ENCODE data around the gene CNTNAP4.

CNTNAP4 gene

DNA sequence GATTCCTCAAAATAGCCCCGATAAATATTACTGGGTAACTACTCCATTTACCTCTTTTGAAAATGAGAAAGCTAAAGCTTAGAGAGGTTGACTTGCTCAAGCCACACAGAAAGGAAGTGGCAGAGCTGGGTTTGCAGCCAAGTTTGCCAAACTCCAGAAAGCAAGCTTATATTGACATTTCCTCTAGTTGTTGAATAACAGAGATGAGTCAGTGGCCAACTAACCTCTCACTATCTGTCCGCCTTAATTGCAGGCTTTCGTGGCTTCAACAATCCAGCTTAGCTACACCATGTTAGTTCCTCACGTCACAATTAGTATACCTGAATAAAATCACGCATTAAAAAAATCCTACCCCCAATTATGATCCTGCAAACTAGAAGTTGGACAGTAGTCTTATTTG is 151.7 kb downstream of the CNTNAP4 start:
- no peak overlapping the region for H3K27ac Mint-ChIP-seq
- H3K27me3 Mint-ChIP-seq, result no peaks in the 10 kb centered on the region
- H3K9me3 Mint-ChIP-seq, result no peaks in the 10 kb centered on the region
- no peak overlapping the region for H3K4me3 Mint-ChIP-seq
- no peaks in the 10 kb centered on the region for H3K36me3 Mint-ChIP-seq
- no peaks in the 10 kb centered on the region for H3K4me1 Mint-ChIP-seq

DNA sequence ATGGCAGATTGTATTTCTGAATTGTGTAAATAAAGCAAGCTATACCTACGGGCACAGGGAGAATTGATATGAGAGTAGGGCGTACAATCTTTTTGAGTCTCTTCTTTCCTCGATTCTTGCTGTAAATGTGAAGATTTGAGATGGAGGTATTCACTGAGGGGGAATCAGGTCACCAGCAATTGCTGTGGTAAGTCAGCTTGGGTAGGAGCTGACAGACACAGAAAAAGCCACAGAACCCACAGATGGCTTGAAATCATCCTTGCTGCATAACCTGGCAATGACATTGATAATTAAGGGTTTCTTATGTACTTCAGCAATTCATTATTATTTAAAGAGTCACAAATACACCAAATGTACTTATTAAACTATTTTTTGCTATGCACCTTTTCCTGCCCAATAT is 164.2 kb downstream of the CNTNAP4 start:
- Mint-ChIP-seq H3K4me3 (no peak overlapping the region), H3K4me1 (no peaks in the 10 kb centered on the region), H3K27me3 (no peaks in the 10 kb centered on the region), H3K36me3 (no peaks in the 10 kb centered on the region), H3K27ac (no peak overlapping the region), H3K9me3 (no peaks in the 10 kb centered on the region)

DNA sequence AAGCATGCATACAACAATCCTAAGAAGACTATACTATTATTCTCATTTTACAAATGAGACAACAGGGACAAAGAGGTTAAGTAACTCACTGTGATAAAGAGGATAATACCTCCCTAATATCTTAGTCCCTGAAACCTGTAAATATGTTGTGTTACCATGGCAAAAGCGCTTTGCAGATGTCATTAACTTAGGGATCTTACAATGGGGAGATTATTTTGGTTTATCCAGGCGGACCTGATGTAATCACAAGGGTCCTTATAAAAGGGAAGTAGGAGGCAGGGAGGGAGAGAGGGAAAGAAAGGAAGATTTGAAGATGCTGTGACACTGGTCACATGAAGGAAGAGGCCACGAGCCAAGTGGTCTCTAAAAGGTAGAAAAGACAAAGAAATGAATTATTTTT is 164.7 kb downstream of the CNTNAP4 start:
- H3K27me3 Mint-ChIP-seq, result no peaks in the 10 kb centered on the region
- no peaks in the 10 kb centered on the region for H3K4me1 Mint-ChIP-seq
- no peak overlapping the region for H3K4me3 Mint-ChIP-seq
- H3K27ac Mint-ChIP-seq, result no peak overlapping the region
- no peaks in the 10 kb centered on the region for H3K36me3 Mint-ChIP-seq
- H3K9me3 Mint-ChIP-seq, result no peaks in the 10 kb centered on the region

DNA sequence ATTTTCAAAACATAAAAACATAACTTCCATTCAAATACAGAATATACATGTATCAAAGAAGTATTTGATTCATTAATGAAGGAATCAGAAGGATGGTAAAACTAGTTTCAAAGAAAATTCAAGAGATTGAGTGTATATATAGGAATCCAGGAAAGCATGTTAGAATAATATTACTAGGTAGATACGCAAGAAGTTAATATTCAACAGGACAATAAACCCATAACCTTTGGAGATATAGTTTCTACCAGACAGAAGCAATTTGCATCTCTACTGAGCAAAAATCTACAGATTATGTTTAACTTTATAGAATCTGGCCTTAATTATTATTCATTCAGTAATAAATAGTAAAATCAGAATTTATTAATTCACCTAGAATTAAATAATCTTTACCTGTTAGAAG is 166.8 kb downstream of the CNTNAP4 start:
- H3K27me3 Mint-ChIP-seq, result no peaks in the 10 kb centered on the region
- no peak overlapping the region for H3K27ac Mint-ChIP-seq
- no peaks in the 10 kb centered on the region for H3K36me3 Mint-ChIP-seq
- no peaks in the 10 kb centered on the region for H3K9me3 Mint-ChIP-seq
- no peaks in the 10 kb centered on the region for H3K4me1 Mint-ChIP-seq
- H3K4me3 Mint-ChIP-seq, result no peak overlapping the region

DNA sequence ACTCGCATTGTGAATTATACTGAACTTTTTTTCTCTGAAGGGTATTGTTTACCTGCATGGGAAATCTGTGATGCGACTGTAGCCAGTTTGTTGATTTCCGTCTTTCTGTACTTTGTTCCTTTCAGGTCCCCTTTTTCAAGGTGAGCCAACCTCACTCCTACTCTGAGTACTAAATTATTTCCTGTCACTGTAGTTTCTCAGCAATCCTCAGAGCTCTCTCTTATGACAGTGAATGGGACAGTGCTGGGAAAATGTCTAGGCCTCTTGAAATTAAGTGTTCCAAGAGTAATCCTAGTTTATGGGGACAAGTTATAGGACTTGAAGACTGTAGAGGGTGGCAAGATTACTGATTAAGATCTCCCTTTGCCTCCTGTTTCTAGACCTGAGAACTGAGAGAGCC is 167.6 kb downstream of the CNTNAP4 start:
- Mint-ChIP-seq H3K4me3 (no peak overlapping the region), H3K27me3 (no peaks in the 10 kb centered on the region), H3K27ac (no peak overlapping the region), H3K9me3 (no peaks in the 10 kb centered on the region), H3K36me3 (no peaks in the 10 kb centered on the region), H3K4me1 (no peaks in the 10 kb centered on the region)

DNA sequence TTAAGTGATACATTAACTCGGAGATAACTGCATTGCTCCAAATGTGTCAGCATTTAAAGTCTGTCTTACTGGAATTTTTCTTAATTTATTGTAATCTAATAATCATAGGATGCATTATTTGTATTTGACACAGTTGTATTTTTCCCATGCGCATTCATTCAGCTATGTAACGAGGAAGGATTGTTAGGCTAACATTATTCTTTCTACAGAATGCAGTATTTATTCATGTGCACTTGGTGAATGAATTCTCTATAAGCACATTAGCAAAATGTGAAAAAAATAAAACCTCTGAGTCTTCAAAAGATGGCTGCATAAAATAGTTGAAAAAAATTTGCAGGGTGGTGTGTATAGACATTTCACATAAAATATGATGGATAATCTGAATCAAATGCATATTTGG is 168.6 kb downstream of the CNTNAP4 start:
- H3K4me1 Mint-ChIP-seq, result no peaks in the 10 kb centered on the region
- no peak overlapping the region for H3K27ac Mint-ChIP-seq
- H3K4me3 Mint-ChIP-seq, result no peak overlapping the region

DNA sequence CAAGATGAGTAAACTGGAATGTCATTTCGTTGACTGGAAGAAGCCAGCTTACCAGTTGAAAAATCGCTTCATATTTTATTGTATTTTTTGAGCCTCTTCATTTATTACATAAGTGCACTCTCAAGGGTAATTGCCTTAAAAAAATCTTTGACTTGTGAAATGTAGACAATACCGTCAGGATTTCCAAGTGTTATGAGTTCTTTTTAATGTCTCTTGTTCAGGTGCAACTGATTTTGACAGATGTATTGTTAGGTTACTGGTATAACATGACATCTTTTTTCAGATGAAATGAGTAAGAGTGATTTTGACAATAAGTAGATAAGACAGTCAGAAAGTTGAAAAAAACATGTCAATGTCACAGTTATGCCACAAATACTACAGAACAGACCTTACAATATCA is 169.1 kb downstream of the CNTNAP4 start:
- Mint-ChIP-seq H3K36me3 (no peaks in the 10 kb centered on the region), H3K9me3 (no peaks in the 10 kb centered on the region), H3K27me3 (no peaks in the 10 kb centered on the region), H3K27ac (no peak overlapping the region), H3K4me3 (no peak overlapping the region), H3K4me1 (no peaks in the 10 kb centered on the region)

More for the DNA sequence above, 168.6 kb downstream of the CNTNAP4 start:
- Mint-ChIP-seq H3K27me3 (no peaks in the 10 kb centered on the region), H3K9me3 (no peaks in the 10 kb centered on the region), H3K36me3 (no peaks in the 10 kb centered on the region)

DNA sequence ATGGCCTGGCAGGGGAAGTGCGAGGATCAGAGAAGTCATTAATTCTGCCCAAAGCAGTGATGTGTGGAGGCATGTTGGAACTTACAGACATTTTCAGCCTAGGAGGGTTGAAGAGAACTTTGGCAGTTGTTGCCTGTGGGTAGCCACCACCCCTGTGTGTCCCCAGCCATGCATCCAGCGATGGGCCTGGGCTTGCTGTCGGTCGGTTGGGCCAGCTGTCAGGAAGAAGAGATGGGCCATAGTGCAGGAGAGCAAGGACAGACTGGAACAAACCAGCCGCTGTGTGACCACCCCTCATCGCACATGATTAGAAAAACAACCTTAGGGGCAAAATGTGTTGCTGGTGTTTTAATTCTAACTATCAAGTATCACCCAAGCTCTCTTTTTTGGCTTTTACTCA is 173.7 kb downstream of the CNTNAP4 start:
- Mint-ChIP-seq H3K36me3 (no peaks in the 10 kb centered on the region), H3K4me1 (no peaks in the 10 kb centered on the region), H3K9me3 (no peaks in the 10 kb centered on the region), H3K27me3 (no peaks in the 10 kb centered on the region), H3K27ac (no peak overlapping the region), H3K4me3 (no peak overlapping the region)

DNA sequence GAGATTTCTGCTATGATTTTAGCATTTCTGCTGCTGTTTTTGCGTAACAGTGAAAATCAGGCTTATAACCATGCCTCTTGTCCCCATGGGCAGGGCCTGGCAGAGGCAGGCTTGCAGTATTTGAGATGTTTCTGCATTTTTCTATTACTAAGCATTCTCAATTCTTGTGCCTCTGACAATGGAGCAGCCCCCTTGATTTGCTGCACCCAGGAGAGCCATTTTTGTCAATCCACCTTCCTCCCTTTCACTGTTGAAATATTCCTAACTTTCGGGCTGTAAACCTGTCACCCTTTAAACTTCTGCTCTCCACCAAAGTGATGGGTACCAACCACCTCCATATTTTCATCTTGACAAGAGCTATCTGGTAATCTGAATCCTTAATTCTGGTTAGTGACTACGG is 178.1 kb downstream of the CNTNAP4 start:
- Mint-ChIP-seq H3K27ac (no peak overlapping the region), H3K36me3 (no peaks in the 10 kb centered on the region), H3K27me3 (no peaks in the 10 kb centered on the region), H3K4me1 (no peaks in the 10 kb centered on the region), H3K9me3 (no peaks in the 10 kb centered on the region), H3K4me3 (no peak overlapping the region)

DNA sequence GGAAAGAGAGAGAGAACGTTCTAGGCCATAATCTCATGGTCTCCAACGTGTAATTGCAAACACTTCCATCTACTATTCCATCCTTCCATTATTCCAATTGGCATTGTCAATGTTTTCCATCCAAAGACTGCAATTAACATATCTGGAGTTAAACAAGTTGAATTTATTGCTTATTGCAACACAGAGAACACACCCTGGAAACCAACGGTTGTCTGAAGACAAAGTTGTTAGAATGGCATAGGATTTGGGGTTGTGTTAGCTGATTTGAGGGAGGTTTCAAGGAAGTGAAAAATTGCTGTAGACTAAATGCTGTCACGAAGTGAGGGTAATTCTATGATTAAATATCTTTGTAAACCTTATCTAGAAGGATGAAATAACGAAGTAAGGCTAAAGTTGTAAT is 178.8 kb downstream of the CNTNAP4 start:
- Mint-ChIP-seq H3K4me1 (no peaks in the 10 kb centered on the region), H3K27me3 (no peaks in the 10 kb centered on the region), H3K36me3 (no peaks in the 10 kb centered on the region), H3K9me3 (no peaks in the 10 kb centered on the region), H3K27ac (no peak overlapping the region), H3K4me3 (no peak overlapping the region)

DNA sequence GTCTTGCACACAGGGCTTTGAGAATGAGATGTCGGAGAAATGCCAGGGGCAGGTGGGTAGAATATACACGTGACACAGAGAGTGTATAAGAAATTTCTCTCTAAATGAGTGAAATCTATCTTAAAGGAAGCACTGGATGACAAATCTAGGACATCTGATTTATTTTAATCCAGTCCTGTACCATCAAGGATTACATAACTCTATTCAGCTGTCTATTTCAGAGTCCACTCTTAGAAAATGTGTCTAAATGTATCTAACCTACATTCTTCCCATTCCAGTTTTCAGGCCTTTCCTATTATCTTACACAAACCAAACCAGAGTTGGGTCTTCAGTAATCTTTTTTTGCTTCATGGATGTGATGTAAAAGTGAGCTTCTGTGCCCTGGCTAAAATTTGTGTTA is 181.9 kb downstream of the CNTNAP4 start:
- Mint-ChIP-seq H3K9me3 (no peaks in the 10 kb centered on the region), H3K36me3 (no peaks in the 10 kb centered on the region), H3K27ac (no peak overlapping the region), H3K27me3 (no peaks in the 10 kb centered on the region), H3K4me3 (no peak overlapping the region), H3K4me1 (no peaks in the 10 kb centered on the region)

DNA sequence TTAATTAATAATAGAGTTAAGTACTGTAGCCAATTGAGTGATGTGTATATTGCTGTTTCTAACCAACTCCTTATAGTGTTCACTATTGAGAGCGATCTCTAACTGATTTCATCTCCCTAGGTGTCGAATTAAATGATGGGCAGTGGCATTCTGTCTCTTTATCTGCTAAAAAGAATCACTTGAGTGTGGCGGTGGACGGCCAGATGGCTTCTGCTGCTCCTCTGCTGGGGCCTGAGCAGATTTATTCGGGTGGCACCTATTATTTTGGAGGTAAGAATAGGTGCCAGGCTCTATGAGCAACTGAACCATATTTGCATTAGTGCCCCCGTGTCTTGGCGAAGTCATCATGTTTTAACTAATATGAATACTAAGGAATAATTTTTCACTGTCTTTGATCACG is 184.6 kb downstream of the CNTNAP4 start:
- H3K27me3 Mint-ChIP-seq, result no peaks in the 10 kb centered on the region
- no peaks in the 10 kb centered on the region for H3K4me1 Mint-ChIP-seq
- H3K4me3 Mint-ChIP-seq, result no peak overlapping the region
- H3K9me3 Mint-ChIP-seq, result no peaks in the 10 kb centered on the region
- H3K27ac Mint-ChIP-seq, result no peak overlapping the region
- H3K36me3 Mint-ChIP-seq, result no peaks in the 10 kb centered on the region

DNA sequence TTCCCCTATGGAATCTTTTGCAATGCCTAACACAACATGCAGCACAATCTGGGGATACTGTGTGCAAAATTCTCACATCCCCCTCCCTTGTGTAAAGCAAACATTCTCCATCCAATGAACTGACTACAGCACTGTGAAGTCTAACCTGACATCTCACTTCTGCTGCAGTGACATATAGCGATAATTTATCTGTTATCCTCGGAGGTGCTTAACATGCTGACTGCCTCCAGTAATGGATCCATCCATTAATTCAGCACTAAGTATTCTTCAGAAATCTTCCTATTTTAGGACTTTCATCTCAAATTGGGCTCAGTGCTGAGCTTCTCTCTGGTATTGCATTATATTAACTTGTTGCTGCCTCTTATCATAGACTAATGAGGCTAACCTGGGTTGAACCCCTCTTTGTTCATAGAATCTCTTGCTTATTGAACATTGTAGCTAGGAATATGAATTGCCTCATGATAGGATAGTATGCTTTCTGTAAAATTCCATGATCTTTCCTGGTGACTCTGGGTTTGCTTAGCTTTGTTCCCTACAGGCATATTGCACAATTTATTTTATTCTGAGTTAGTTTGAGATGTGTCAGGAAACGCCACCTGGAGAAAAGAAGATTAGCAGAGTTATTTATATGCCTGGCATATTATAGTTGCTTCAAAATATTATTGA is 187.9 kb downstream of the CNTNAP4 start:
- H3K4me1 Mint-ChIP-seq, result no peaks in the 10 kb centered on the region
- H3K27ac Mint-ChIP-seq, result no peak overlapping the region
- no peaks in the 10 kb centered on the region for H3K27me3 Mint-ChIP-seq
- no peaks in the 10 kb centered on the region for H3K36me3 Mint-ChIP-seq
- H3K9me3 Mint-ChIP-seq, result no peaks in the 10 kb centered on the region
- no peak overlapping the region for H3K4me3 Mint-ChIP-seq

DNA sequence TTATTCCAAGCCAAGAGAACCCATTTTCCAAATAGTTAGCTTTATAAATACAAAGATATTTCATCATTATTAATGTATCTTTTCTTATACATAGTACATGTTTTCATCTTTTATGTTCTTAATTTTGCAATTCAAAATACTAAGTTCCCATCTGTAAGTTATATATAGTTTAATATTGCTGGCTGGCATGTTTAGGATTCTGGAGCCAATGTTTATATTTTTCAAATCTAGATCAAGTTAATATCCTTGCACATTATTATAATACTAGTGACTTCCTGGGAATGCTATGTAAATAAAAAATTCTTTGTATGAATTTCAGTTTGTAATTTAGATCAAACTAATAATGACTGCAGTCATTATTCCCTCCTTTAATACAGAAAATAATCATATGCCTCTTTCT is 189.7 kb downstream of the CNTNAP4 start:
- no peaks in the 10 kb centered on the region for H3K9me3 Mint-ChIP-seq
- no peaks in the 10 kb centered on the region for H3K4me1 Mint-ChIP-seq
- H3K27ac Mint-ChIP-seq, result no peak overlapping the region
- no peaks in the 10 kb centered on the region for H3K36me3 Mint-ChIP-seq
- no peak overlapping the region for H3K4me3 Mint-ChIP-seq
- H3K27me3 Mint-ChIP-seq, result no peaks in the 10 kb centered on the region

DNA sequence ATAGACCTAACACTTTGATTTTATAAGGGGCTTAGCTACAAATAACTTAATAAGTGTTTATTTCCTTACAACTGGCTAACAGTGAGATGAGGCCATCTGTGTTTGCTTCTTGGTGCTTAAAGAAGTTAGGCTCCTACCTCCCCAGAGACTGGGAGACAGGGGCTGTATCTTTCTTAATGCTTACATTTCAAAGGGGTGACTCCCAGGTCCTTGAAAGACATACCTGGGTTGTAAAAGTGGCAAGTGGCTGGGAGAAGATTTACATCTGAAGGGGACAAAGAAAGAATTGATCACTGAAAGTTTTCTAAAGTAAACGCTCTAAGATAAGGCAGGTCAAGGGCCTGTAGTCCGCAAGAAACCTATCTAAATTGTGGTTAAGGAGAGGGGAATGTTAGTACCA is 196.8 kb downstream of the CNTNAP4 start:
- Mint-ChIP-seq H3K27me3 (peaks cover 1% of the 10 kb centered on the region), H3K4me1 (no peaks in the 10 kb centered on the region), H3K27ac (no peak overlapping the region), H3K36me3 (no peaks in the 10 kb centered on the region), H3K9me3 (no peaks in the 10 kb centered on the region), H3K4me3 (no peak overlapping the region)

DNA sequence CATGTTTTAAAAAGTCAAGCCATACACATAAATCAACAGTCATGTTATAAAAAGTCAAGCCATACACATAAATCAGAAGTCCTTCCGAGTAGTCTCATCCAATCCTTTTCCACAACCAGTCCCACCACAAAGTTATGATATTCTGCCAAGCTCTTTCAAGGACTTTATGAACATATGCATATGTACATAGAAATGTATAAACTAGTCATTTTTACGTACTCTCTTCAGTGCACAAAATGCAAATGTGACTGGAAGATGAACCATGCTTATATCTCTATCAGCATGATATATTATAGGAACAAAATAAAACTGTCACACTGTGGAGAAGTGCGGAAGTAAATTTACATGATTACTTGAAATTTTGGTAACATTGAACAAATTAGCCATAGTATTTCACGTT is 200.9 kb downstream of the CNTNAP4 start:
- Mint-ChIP-seq H3K9me3 (no peaks in the 10 kb centered on the region), H3K27ac (no peak overlapping the region), H3K4me1 (no peaks in the 10 kb centered on the region), H3K36me3 (no peaks in the 10 kb centered on the region), H3K27me3 (peaks cover 1% of the 10 kb centered on the region), H3K4me3 (no peak overlapping the region)

DNA sequence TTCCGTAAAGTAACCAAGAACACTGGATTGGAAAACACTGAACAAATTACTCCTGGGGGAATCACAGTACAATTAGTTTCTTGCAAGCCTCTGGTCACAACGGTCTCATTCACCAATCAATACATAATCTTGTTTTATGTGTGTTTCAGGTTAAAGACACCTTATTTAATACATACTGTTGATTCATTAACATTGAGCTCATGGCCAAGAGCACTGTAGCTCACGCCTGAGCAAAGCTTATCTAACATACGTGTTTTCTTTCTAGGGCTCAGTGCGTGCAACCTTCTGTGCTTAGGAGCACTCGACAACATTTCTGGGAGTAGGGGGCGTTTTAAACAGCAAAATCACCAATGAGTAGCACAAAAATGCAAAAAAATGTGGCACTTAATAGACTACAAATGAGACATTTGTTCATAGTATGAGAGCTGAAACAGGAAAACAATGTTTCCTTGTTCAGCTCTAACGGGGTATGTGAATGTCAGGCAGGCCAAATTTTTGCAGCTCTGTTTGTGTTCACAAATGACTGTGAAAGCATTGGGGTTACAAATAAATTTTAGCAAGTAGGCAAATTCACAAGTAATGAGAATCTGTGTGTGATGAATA is 206.2 kb downstream of the CNTNAP4 start:
- Mint-ChIP-seq H3K27ac (no peak overlapping the region), H3K9me3 (no peaks in the 10 kb centered on the region), H3K4me3 (no peak overlapping the region), H3K4me1 (no peaks in the 10 kb centered on the region), H3K27me3 (no peaks in the 10 kb centered on the region), H3K36me3 (no peaks in the 10 kb centered on the region)

Measured in activated naive CD4-positive, alpha-beta T cell treated with anti-CD3 and anti-CD28 coated beads, Interleukin-2, amount 50 U/mL, for 24 hours (primary cell).